Myocyte (in vitro differentiated cells): ENCODE data around the gene MEP1A. TPM values are rescaled to one million over a fixed set of nuclear protein-coding genes. Genes with fewer than 3 reads are reported as not detected.
"Not testable (repeated sequence)": the region's sequence is repeated elsewhere in the genome, so short reads cannot be mapped to it uniquely, and the experiment has no call there.

Experiments
- DNase-seq: peaks from one replicate; pipeline ENCODE4 v3.0.0-alpha.2; 2012; ENCODE audit warnings: low read depth
- total RNA-seq: library from RNA; depleted of rRNA; stranded (reverse); fragments of >200 nt; gene quantifications from 2 replicates; pipeline ENCODE4 v1.2.3, GENCODE V29; 2014

The MEP1A gene
- total RNA-seq, 1 donor from 2014 or later, result not detected

DNA sequence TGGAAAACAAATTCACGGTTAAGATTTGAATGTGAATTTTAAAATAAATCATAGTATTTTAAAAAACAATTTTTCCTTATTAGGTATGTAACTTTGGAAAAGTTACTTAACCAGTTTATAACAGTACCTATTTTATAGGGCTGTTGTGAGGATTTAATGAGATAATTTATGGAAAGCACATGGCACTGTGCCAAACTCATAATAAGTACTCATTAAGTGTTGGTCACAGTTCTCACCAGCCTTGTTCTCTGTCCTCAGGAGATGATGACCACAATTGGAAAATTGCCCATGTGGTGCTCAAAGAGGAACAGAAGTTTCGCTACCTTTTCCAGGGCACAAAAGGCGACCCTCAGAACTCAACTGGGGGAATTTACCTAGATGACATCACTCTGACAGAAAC is 39.6 kb downstream of the MEP1A start:
- DNase-seq, result no peak

DNA sequence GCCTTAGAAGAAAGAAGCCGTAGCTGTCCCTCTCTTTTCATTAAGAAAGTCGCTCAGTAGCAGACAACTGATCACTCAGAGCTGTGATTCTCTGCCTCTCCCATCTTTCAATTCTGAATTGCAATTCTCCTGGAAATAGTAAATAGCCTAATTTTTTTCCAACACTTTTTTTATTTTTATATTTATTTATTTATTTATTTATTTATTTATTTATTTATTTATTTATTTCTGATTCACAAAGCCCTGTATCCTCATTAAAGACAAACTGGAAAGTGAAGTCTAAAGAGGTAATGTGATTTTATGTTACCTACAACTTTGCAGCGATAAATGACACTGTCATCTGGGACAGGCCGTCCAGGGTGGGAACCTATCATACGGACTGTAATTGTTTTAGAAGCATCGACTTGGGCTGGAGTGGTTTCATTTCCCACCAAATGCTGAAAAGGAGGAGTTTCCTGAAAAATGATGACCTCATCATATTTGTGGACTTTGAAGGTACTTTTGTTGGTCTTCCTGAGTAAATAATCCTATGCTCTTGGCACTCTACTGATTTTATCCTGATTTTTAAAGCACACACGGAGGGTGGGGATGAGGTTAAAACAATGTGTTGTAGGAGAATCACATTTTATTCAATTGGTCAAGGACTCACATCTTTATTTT is 41.2 kb downstream of the MEP1A start:
- DNase-seq, result not testable (repeated sequence)

DNA sequence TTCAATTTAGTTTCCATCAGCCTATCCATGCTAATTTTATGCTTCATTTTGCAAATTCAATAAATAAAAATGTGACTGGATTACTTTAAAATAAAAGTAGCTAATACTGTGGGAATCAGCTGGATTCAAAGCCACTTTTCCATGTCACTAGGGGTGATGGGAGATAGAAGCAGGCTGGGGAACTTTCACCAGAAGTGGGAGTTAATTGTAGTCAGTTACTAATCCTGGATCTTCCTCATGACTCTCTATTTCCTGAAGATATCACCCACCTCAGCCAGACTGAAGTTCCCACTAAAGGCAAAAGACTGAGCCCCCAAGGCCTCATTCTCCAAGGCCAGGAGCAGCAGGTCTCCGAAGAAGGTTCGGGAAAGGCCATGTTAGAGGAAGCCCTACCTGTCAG is 41.8 kb downstream of the MEP1A start:
- not testable (repeated sequence) for DNase-seq

DNA sequence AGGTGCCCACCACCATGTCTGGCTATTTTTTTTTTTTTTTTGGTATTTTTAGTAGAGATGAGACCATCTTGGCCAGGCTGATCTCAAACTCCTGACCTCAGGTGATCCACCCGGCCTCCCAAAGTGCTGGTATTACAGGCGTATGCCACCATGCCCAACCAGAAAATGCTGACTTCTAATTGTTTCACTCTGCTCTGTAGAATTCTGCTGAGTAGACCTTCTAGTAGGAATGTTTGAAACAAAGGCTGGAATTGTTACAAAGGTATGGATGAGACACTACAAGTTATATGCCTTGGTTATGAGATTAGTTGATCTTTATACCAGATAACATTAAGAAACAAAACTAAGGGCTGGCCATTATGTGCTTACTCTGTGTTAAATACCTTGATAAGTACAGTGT is 44.8 kb downstream of the MEP1A start:
- no peak for DNase-seq

DNA sequence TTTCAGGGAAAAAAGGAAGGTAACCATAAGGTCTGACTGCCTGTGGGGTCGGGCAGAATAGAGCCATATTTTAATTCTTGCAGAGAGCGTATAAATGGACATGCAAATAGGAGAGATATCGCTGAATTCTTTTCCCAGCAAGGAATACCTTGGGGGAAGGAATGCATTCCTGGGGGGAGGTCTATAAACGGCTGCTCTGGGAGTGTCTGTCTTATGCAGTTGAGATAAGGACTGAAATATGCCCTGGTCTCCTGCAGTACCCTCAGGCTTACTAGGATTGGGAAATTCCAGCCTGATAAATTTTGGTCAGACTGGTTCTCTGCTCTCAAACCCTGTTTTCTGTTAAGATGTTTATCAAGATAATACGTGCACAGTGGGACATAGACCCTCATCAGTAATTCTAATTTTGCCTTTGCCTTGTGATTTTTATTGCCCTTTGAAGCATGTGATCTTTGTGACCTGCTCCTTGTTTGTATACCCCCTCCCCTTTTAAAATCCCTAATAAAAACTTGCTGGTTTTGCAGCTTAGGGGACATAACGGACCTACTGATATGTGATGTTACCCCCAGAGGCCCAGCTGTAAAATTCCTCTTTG is 49.2 kb downstream of the MEP1A start:
- DNase-seq, result not testable (repeated sequence)

DNA sequence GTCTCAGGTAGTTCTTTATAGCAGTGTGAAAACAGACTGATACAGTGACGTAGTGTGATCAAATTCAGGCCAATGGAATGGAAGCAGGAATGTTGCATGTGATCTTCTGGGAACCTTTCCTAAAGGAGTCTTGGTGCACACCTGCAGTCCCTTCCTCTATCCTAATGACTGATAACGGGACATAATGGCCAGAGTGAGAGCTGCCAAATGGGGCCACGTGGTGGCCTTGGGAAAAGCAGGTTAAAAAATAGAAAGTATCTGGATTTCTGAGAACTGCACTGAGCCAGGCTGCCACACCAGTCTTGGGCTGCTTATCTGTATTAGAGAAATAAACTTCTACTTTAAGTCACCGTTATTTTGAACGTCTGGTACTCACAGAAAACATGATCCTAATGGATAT is 51.9 kb downstream of the MEP1A start:
- no peak for DNase-seq

DNA sequence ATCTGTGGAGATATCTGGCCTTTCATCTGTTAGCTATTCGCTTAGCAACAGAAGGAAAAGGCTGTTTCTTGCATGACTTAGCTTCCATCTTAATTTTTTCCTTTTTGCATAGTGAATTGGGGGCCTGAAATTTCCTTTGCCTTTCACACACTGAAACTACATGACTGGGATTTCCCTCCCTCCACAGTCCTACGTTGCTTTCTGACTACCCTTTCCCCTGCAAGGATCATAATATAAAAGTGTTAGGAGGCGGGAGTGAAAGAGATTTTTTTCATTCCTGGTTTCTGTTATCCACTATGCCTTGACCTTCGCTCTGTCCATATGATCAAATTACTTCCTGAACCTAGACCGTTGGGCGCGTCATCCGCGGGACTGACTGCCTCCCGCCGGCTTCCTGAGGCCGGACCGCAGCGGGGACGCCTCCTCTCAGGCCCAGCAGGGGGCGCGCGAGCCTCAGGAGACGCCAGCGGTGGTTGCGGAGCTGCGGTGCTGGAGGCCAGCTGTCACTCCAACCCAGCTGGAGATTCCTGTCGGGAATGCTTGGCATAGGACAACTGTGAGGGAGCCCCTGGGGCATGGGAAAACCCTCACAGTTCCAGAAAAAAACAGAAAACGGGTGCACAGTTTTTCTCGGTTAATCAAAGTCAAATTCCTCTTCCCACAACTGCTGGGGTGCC is 55.6 kb downstream of the MEP1A start:
- peak; percentile 88 for DNase-seq

DNA sequence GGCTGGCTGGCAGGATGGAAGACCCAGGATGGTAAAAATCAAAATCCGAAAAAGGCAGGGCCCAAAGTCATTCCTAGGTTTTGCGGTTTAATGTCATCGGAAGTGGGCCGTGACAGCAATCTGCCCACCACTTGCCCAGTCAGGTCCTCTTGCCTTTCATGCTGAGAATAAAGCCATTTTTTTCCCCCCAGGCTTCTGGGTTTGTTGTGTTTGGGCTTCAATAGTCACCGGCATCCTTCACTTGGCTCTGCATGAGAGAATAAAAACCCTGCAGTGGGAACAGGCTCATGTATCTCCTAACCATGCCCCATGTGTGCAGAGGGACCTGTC is 56.1 kb downstream of the MEP1A start:
- DNase-seq, result no peak

DNA sequence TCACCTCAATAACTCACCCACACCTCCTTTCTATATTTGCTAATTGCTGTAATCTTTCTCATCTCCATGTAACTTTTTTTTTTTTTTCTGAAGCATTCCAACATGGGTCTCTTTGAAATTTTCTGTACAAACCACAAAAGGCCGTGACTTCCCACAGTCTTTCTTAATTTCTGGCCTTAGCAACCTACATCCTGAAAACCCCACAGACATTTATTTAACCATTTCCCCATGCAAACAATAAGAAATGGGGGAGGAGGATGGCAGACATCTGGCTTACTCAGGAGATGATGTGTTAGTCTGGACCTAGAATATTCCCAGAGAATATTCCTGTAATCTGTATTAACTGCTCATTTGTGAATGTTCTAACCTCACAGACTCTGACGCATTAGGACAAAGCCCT is 57.6 kb downstream of the MEP1A start:
- no peak for DNase-seq

DNA sequence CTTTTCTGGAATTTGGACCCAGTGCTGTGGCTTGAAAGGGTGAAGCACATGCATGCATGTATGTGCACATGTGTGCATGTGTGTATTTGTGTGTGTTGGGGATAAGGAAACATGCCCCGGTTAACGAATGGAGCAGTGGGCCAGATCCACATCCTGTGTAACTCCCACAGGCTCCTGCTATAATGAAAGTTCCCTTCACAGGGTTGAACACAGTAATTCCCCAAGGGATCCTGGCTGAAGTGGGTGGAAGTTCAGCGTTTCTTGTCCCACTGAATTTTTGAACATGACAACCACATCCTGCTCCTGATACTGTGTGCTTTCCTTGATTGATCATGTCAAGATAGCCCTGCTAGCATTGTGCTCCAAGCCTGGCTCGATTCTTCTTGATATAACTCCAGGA is 58.4 kb downstream of the MEP1A start:
- not testable (repeated sequence) for DNase-seq

DNA sequence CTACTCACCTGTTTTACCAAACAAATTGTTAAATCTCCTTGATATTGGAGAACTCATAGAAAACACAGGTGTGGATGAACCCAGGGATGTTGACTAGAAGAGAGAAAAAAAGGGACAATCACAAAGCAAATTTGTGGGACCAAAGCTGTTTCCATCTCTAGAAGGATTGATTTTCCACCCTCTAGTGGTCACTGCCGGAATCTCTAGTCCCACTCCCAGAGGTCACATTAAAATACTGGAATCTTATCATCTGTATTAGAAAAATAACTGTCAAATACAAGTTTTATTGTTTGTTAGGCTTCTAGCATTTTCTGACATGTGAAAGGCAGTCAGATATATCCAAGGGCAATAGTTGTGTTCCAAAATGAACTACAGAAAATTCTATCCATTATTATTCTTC is 62.8 kb downstream of the MEP1A start:
- peak; percentile 46 for DNase-seq

DNA sequence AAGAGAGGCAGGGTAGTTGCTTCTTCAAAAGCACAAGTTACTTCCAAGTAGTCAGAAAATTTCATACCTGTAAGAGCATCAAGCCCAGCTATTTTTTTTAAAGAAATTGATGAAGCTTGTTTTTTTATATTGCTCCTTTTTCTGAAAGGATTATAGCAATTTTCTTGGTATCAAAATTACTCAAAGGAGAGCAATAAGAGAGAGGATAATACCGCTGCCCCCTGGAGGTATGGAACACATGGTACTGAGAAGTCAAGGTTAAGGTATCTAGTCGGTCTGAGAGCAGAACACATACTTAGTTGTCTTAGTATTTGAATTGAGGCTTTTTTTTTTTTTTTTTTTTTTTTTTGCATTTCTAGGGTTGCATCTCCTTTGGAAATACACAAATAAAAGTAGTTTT is 69.2 kb downstream of the MEP1A start:
- DNase-seq, result no peak

DNA sequence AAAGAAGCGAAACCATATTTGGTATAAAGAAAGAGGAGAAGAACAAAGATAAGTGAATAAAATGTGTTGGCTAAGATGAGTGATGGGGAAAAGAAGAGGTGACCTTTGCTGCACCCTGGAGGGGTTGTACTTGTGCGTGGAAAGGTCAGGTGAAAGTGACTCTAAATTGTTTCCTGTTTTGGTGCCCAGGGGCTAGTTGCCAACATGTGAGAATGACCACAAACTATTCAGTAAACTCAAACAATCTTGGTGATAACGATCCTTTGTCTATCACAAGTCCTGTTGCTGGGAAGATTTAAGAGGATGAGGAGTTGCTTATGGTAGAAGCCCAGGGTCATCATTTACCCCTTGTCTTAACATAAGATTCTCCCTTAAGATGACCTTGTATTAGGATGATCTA is 70.6 kb downstream of the MEP1A start:
- no peak for DNase-seq

DNA sequence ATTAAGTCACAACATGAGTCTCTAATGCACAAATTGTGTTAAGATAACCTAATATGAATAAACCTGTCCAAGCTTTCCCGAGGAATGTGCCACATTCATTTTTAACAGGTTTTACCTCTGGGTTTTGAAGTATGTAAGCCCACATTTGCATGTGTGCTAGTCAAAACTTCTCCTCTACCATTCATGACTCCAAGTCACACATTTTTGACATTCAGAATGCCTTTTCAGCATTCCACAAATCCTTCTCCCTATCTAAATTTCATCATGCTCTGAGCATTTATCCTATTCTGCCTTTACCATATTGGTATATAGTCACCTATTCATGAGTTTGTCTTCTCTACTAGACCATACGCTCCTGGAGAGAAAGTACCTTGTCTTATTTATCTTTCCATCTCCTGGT is 72.0 kb downstream of the MEP1A start:
- DNase-seq, result no peak

DNA sequence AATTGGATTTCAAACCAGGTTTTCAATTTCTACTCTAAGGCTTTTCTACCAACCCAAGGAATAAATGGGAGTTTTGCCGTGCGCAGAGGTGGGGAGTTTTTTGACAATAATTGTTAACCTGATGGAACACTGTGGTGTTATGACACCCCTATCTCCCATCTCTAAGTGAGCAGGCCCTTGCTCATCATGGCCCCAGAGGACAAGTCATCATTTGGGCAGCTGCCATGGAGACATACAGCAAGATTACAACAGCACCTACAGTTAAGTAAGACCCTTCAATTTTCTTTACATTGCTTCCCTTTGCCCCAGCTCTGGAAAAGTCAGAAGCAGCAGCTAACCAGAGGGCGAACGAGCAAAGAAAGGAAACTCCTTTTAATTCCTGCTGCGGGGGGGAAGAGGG is 74.2 kb downstream of the MEP1A start:
- DNase-seq, result no peak

DNA sequence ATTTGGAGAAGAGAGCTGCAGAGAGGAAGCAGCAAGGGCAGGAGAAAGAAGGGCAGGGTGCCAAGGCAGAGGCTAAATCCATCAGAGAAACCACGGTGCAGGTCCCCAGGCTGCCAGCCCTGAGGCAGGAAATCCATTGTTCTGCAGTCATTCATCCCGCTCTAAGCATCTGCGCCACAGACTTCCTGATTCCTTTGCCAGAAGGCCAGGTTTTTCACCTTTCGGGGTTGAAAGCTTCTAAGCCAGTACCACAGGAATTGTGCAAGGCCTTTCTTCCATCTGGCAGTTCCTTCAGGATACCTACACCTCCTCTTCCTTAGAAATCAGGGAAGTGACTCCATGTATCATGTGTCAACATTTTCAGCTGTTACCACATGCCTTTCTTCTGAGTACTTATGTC is 82.9 kb downstream of the MEP1A start:
- DNase-seq, result peak; percentile 47

DNA sequence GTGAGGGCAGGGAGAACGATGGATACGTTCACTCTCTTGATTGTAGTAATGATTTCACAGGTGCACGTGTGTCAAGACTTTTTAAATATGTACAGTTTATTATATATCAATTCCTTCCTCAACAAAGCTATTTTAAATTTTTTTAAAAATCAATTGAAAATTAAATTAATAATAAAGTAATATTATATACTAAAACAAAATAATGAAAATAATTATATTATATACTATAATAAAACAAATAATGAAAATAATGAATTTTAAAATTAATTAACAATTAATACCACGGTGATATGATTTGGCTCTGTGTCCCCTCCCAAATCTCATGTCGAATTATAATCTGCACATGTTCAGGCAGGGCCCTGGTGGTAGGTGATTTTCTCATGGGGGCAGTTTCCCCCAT is 85.8 kb downstream of the MEP1A start:
- DNase-seq, result no peak

DNA sequence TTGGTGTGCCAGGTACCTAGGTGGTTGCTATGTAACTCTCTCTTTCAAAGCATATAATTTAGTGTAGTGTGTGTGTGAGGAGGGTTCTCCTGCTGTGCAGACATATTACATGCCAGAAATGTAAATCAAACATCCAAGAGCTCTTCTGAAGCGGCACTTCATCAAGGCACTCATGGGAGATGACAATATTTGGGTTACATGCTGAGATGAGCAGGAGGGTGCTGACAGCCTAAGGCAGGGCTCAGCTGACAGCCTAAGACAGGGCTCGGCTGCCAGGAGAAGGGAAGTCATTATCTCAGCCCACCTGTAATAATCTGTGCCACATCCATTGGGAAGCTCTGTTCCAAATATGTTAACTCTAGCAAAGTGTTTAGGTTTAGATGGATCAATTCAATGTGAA is 89.5 kb downstream of the MEP1A start:
- DNase-seq, result no peak

DNA sequence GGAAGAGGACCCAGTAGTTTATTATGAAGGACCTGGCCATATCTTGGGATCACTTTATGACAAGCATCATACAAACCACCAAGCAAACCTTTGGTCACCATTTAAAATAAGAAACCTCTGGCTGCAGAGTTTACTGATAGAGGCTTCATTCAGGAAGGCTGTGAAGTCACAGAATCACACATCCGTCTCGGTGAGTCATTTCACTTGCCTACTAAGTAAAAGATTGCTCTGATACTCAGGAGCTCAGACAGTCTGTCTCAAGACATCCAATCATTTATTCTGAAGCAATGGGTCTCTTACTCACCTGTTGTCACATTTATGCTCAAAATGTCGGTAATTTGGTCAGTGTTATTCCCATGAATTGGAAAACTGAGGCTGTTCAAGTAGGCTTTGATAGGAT is 94.8 kb downstream of the MEP1A start:
- DNase-seq, result no peak

DNA sequence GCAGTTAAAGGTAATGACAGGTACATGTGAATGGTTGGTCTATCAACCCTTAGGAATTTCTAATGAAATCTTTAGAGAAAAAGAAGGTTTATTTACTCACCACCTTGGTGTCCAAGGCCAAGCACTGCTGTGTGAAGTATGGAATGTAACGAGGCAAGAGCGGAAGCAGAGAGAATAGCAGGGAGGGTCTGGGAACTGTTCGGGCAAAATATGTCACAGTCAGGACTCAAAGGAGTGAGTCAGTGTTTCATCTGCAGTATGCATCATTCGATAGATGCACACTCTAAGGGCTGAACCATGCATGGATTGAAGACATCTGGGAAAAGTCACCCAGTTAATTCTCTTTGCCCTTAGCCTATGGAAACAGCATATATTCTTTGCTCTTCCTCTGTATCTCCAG is 95.4 kb downstream of the MEP1A start:
- DNase-seq, result no peak
